Chondrocyte (in vitro differentiated cells): ENCODE measurements around the gene DACH1. TPM values are rescaled to one million over a fixed set of nuclear protein-coding genes. Genes with fewer than 3 reads are reported as not detected.

Source experiments
- DNase-seq: peaks from one replicate; pipeline ENCODE4 v3.0.0; 2021; ENCODE audit warnings: mixed read lengths, low spot score
- H3K27ac Mint-ChIP-seq: one replicate; pipeline ENCODE4 v1.8.0; 2021; ENCODE audit warnings: mild to moderate bottlenecking, moderate library complexity, mixed read lengths; ENCODE audit not compliant: unreplicated experiment
- H3K27me3 Mint-ChIP-seq: 2 replicates; pipeline ENCODE4 v1.8.0; 2021; ENCODE audit warnings: low read depth, mixed read lengths
- H3K36me3 Mint-ChIP-seq: 2 replicates; pipeline ENCODE4 v1.8.0; 2021; ENCODE audit warnings: low read depth, mixed read lengths
- H3K4me1 Mint-ChIP-seq: 2 replicates; pipeline ENCODE4 v1.8.0; 2021; ENCODE audit warnings: low read depth, mild to moderate bottlenecking, mixed read lengths
- H3K4me3 Mint-ChIP-seq: one replicate; pipeline ENCODE4 v1.8.0; 2021; ENCODE audit warnings: mild to moderate bottlenecking, moderate library complexity, mixed read lengths; ENCODE audit not compliant: unreplicated experiment
- H3K9me3 Mint-ChIP-seq: 2 replicates; pipeline ENCODE4 v1.8.0; 2021; ENCODE audit warnings: low read depth, mixed read lengths
- total RNA-seq: library from RNA; stranded (reverse); gene quantifications from 3 replicates; pipeline ENCODE4 v1.2.1, GENCODE V29; 2021
- TF ChIP-seq, protein P1 (sequence below): fragments of 200-600 bp; sonication (generic); IDR thresholded peaks from 2 replicates; pipeline ENCODE4 v1.5.0; 2021; ENCODE audit warnings: antibody characterized with exemption, mild to moderate bottlenecking, moderate library complexity

DACH1 gene
- total RNA-seq, 1 donor from 2014 or later, result 0.72 TPM

DNA sequence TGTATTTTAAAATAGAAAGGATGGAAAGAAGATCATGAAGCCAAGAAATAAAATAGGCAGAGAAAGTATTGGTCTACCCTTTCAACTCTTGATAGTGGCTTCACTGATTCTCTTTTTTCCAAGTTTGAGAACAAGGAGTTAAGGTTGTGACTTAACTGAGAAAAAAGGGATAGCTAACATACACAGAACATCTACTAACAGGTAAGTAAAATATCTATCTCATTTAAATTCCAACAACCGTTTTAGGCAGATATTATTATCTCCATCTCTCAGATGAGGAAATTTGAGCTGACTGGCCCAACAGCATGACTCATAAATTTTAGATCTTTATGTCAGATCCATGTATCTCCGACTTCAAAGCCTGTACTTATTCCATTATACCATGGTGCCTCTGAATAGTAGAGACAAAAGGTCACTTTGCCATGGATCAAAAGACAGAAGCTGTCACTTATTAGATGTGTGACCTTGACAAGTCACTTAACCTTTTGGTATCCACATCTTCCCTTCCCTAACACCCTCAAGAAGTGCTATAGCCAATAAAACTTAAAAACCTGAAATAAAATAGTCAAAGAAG, 152.1 kb downstream of the DACH1 start:
- H3K27me3 Mint-ChIP-seq, result no peaks in the 10 kb centered on the region
- TF ChIP-seq, protein P1, sequence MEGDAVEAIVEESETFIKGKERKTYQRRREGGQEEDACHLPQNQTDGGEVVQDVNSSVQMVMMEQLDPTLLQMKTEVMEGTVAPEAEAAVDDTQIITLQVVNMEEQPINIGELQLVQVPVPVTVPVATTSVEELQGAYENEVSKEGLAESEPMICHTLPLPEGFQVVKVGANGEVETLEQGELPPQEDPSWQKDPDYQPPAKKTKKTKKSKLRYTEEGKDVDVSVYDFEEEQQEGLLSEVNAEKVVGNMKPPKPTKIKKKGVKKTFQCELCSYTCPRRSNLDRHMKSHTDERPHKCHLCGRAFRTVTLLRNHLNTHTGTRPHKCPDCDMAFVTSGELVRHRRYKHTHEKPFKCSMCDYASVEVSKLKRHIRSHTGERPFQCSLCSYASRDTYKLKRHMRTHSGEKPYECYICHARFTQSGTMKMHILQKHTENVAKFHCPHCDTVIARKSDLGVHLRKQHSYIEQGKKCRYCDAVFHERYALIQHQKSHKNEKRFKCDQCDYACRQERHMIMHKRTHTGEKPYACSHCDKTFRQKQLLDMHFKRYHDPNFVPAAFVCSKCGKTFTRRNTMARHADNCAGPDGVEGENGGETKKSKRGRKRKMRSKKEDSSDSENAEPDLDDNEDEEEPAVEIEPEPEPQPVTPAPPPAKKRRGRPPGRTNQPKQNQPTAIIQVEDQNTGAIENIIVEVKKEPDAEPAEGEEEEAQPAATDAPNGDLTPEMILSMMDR, result no peak
- no peak for DNase-seq
- no peaks in the 10 kb centered on the region for H3K9me3 Mint-ChIP-seq
- H3K4me3 Mint-ChIP-seq, result no peak overlapping the region
- H3K27ac Mint-ChIP-seq, result no peak overlapping the region
- H3K4me1 Mint-ChIP-seq, result no peaks in the 10 kb centered on the region
- no peaks in the 10 kb centered on the region for H3K36me3 Mint-ChIP-seq

DNA sequence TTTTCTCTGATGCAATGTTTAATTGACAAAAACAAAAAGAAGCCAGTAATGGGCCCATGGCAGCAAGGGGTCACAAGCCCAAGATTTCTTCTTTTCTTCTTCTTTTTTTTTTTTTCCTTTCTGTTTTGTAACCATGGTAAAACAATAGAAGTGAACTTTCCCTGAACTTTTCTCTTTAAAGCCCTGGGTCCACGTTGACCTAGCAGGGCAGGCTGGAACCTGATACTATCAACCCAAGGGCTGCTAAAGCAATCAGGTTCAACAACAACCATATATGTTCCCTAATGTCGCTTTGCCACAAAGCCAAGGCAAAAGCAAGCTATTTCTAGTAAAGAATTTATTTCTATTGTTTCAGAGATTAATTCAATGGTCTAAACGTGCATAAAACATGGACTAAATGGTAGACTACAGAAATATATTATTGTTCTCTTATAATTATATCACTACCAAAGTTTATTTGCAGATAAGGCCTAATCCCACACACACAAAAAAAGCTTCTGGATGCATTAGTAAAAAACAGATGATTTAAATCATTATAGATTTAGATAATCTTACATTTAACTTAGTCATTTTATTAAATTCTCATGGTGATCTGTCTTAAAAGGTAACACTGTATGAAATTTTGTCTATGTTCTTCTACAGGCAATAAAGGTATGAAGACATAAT, 153.9 kb downstream of the DACH1 start:
- Mint-ChIP-seq H3K4me3 (no peak overlapping the region), H3K36me3 (no peaks in the 10 kb centered on the region), H3K27me3 (no peaks in the 10 kb centered on the region), H3K27ac (no peak overlapping the region), H3K9me3 (no peaks in the 10 kb centered on the region), H3K4me1 (no peaks in the 10 kb centered on the region)
- TF ChIP-seq, protein P1, result no peak
- no peak for DNase-seq

DNA sequence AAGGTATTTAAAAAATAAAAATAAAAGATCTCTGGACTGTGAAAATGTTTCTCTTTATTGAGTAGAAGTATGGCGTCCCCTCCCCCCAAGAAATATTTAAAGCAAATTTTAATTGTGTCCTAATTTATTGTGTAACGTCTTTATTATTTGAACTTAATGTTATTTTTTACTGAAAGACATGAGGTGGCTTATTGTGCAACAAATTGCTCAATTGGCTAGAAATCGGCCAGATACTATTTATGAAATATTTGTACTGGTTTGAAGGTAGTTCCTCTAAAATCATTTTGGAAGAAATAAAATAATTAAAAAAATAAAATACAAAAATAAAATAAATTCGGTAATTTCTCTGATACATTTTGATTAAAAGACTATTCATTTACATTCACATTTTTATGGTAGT, 162.3 kb downstream of the DACH1 start:
- Mint-ChIP-seq H3K4me3 (no peak overlapping the region), H3K4me1 (no peaks in the 10 kb centered on the region), H3K9me3 (no peaks in the 10 kb centered on the region), H3K27me3 (no peaks in the 10 kb centered on the region), H3K27ac (no peak overlapping the region), H3K36me3 (no peaks in the 10 kb centered on the region)
- TF ChIP-seq, protein P1, result no peak
- no peak for DNase-seq

DNA sequence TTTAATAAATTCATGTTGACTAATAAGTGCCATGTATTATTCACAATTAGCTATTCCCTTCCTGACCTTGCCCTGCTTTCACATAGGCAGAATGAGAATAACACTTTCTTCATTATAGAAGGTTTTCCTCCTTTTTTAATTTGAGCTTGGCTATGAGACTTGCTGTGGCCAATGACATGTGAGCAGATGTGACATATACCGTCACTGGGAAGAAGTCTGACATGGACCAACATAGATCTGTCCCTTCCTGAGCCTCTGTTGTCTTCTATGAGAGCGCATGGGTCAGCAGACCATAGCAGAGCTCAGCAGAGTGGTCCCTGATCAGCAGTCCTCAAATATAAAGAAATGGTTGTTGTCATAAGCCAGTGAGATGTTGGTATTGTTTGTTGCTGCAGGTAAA, 163.9 kb downstream of the DACH1 start:
- DNase-seq, result no peak
- Mint-ChIP-seq H3K9me3 (no peaks in the 10 kb centered on the region), H3K27ac (no peak overlapping the region), H3K4me1 (no peaks in the 10 kb centered on the region), H3K4me3 (no peak overlapping the region), H3K27me3 (no peaks in the 10 kb centered on the region), H3K36me3 (no peaks in the 10 kb centered on the region)
- TF ChIP-seq, protein P1, result no peak

DNA sequence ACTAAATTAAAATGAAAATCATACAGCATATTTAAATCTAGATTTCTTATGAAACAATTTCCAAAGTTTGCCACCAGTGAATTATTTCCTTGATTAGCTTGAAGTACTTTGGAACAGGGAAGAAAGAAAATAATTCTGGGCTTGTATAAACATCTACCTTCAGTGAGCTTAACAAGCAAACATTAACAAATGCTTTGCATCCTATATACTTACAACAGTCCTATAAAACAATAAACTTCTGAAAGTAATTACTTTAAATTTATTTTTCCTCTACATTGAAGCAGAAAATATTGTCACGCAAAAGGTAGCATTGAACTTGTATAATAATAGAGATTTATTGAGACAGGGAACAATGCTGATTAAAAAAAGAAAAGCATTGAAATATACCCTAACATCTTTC, 164.8 kb downstream of the DACH1 start:
- Mint-ChIP-seq H3K4me3 (no peak overlapping the region), H3K27me3 (no peaks in the 10 kb centered on the region), H3K27ac (no peak overlapping the region), H3K9me3 (no peaks in the 10 kb centered on the region), H3K4me1 (no peaks in the 10 kb centered on the region), H3K36me3 (no peaks in the 10 kb centered on the region)
- TF ChIP-seq, protein P1, result no peak
- no peak for DNase-seq
